ENCODE data around the gene PDE4D. TPM values are rescaled to one million over a fixed set of nuclear protein-coding genes. Genes with fewer than 3 reads are reported as not detected.

Gene PDE4D
- total RNA-seq, 2 experiments from 2014 or later: 0.50 to 0.51 TPM

DNA sequence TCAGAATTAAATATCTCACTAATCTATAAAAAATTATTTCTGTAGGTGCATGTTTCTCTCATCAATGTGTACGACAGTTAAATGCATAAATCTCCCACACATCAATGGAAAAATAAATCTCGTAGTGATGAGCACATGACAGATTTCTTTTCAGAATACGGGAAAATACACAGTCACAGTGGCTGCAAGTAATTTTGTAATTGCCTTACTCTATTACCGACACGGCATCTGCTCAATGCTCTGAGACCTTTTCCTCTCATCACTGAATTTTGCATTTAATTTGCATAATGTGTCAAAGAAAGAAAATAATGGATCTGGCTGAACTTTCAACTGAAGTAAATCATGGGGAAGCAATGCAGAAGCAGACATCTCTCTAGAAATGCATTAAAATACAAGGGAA lies 37.2 kb downstream of the PDE4D start:
- Histone ChIP-seq H3K4me2 (ENCODE audit: low read length) (no peak overlapping the region), H3K4me3 (ENCODE audit: low read depth, low read length, poor library complexity, severe bottlenecking) (no peak overlapping the region), H3K79me2 (ENCODE audit: insufficient read depth, low read depth, low read length) (no peaks in the 10 kb centered on the region), H3K9me2 (ENCODE audit: insufficient read depth, low read length) (no peaks in the 10 kb centered on the region), H4K20me1 (ENCODE audit: insufficient read depth, low read length) (no peaks in the 10 kb centered on the region), H3K4me1 (ENCODE audit: insufficient read depth, low read length, poor library complexity, severe bottlenecking) (no peaks in the 10 kb centered on the region), H3K9me3 (ENCODE audit: low read length) (no peaks in the 10 kb centered on the region), H3K36me3 (ENCODE audit: insufficient read depth, low read length) (no peaks in the 10 kb centered on the region), H3K27ac (ENCODE audit: low read depth, low read length, poor library complexity, severe bottlenecking) (no peak overlapping the region), H2AFZ (ENCODE audit: low read length) (no peak overlapping the region)
- ChIA-PET POLR2A (no interaction called here), CTCF (ENCODE audit: unreplicated experiment) (no interaction called here)
- DNase-seq (ENCODE audit: low spot score): no peak
- intact Hi-C loops (cut with micrococcal nuclease; ENCODE audit: unreplicated experiment): no loop called here
- no TSS peak for BruUV-seq (replicated peaks)
- TF ChIP-seq EZH2phosphoT487 (IDR thresholded peaks at IDR 0.05; ENCODE audit: borderline replicate concordance, low read depth, low read length): no peak
- TF ChIP-seq, protein P1, sequence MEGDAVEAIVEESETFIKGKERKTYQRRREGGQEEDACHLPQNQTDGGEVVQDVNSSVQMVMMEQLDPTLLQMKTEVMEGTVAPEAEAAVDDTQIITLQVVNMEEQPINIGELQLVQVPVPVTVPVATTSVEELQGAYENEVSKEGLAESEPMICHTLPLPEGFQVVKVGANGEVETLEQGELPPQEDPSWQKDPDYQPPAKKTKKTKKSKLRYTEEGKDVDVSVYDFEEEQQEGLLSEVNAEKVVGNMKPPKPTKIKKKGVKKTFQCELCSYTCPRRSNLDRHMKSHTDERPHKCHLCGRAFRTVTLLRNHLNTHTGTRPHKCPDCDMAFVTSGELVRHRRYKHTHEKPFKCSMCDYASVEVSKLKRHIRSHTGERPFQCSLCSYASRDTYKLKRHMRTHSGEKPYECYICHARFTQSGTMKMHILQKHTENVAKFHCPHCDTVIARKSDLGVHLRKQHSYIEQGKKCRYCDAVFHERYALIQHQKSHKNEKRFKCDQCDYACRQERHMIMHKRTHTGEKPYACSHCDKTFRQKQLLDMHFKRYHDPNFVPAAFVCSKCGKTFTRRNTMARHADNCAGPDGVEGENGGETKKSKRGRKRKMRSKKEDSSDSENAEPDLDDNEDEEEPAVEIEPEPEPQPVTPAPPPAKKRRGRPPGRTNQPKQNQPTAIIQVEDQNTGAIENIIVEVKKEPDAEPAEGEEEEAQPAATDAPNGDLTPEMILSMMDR (conservative IDR thresholded peaks at IDR 0.05; ENCODE audit: low read length): no peak

GRCh38 chr5:59850766-59851165 lies 42.8 kb downstream of the PDE4D start:
- Histone ChIP-seq H3K9me3 (ENCODE audit: low read length) (no peaks in the 10 kb centered on the region), H2AFZ (ENCODE audit: low read length) (no peak overlapping the region), H3K4me2 (ENCODE audit: low read length) (no peak overlapping the region), H3K27ac (ENCODE audit: low read depth, low read length, poor library complexity, severe bottlenecking) (no peak overlapping the region), H3K79me2 (ENCODE audit: insufficient read depth, low read depth, low read length) (no peaks in the 10 kb centered on the region), H3K4me1 (ENCODE audit: insufficient read depth, low read length, poor library complexity, severe bottlenecking) (no peaks in the 10 kb centered on the region), H3K9me2 (ENCODE audit: insufficient read depth, low read length) (no peaks in the 10 kb centered on the region), H3K4me3 (ENCODE audit: low read depth, low read length, poor library complexity, severe bottlenecking) (no peak overlapping the region), H4K20me1 (ENCODE audit: insufficient read depth, low read length) (no peaks in the 10 kb centered on the region), H3K36me3 (ENCODE audit: insufficient read depth, low read length) (no peaks in the 10 kb centered on the region)
- no peak for TF ChIP-seq EZH2phosphoT487 (IDR thresholded peaks at IDR 0.05; ENCODE audit: borderline replicate concordance, low read depth, low read length)
- BruUV-seq (replicated peaks): no TSS peak
- POLR2A ChIA-PET: no interaction called here
- CTCF ChIA-PET (ENCODE audit: unreplicated experiment): no interaction called here
- intact Hi-C loops (cut with micrococcal nuclease; ENCODE audit: unreplicated experiment): no loop called here
- no peak for DNase-seq (ENCODE audit: low spot score)

DNA sequence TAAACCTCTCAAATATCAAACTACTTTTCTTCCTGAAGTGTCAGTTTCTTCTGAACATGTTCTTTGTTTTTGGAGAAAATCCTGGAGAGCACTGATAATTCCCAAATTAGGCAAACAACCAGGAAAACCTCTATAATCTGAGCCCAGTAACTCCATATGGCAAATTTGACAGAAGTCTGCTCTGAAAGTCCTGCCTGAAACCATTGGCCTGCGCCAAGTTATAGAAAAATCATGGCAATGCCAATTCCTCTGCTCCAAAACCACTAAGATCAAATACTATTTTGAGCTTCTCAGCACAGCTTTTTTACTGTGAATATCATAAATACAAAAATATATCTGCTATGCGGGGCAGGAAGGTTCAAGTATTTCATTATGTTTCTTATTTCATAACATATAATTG lies 45.9 kb downstream of the PDE4D start:
- CTCF ChIA-PET (ENCODE audit: unreplicated experiment): no interaction called here
- POLR2A ChIA-PET: interaction anchor here (0.6 to 0.7 kb wide), 2 partner anchors 345 to 628 kb away, joined by 3 to 4 read pairs; no protein-coding TSS in a partner anchor
- Histone ChIP-seq H3K4me3 (ENCODE audit: low read depth, low read length, poor library complexity, severe bottlenecking) (no peak overlapping the region), H3K36me3 (ENCODE audit: insufficient read depth, low read length) (no peaks in the 10 kb centered on the region), H3K4me2 (ENCODE audit: low read length) (no peak overlapping the region), H3K9me2 (ENCODE audit: insufficient read depth, low read length) (no peaks in the 10 kb centered on the region), H3K27ac (ENCODE audit: low read depth, low read length, poor library complexity, severe bottlenecking) (no peak overlapping the region), H2AFZ (ENCODE audit: low read length) (no peak overlapping the region), H3K4me1 (ENCODE audit: insufficient read depth, low read length, poor library complexity, severe bottlenecking) (no peaks in the 10 kb centered on the region), H3K9me3 (ENCODE audit: low read length) (no peaks in the 10 kb centered on the region), H3K79me2 (ENCODE audit: insufficient read depth, low read depth, low read length) (no peaks in the 10 kb centered on the region), H4K20me1 (ENCODE audit: insufficient read depth, low read length) (no peaks in the 10 kb centered on the region)
- DNase-seq (ENCODE audit: low spot score): no peak
- intact Hi-C loops (cut with micrococcal nuclease; ENCODE audit: unreplicated experiment): no loop called here
- BruUV-seq (replicated peaks): no TSS peak
- TF ChIP-seq, protein P1 (conservative IDR thresholded peaks at IDR 0.05; ENCODE audit: low read length): no peak
- no peak for TF ChIP-seq EZH2phosphoT487 (IDR thresholded peaks at IDR 0.05; ENCODE audit: borderline replicate concordance, low read depth, low read length)
